HEK293 (cell line): ENCODE measurements around the gene DNAL4.

ENCODE experiments used
- CTCF ChIA-PET: fragments of 350-600 bp; formaldehyde crosslinking; extraction: SDS; loops from one replicate; lab custom pipeline; 2021; ENCODE audit warnings: antibody characterized with exemption; lab: Yijun Ruan, JAX
- POLR2A ChIA-PET: fragments of 300-600 bp; formaldehyde crosslinking; extraction: SDS; loops from one replicate; lab custom pipeline; 2020; ENCODE audit warnings: antibody characterized with exemption, inconsistent platforms; lab: Yijun Ruan, JAX
- H3K27ac ChIP-seq: fragments of 200-500 bp; sonication (Bioruptor generic); 2 replicates; pipeline ENCODE4 v1.5.1; 2014; ENCODE audit warnings: low read depth, low read length, control low read depth, inconsistent platforms; ENCODE audit errors: extremely low read depth
- H3K36me3 ChIP-seq, 2 experiments: fragments of 200-500 bp in 1 of 2; sonication (Bioruptor generic) in 1 of 2; 1 replicate in 1 of 2; 2 replicates in 1 of 2; pipeline ENCODE4 v1.5.1; 2014 to 2017; ENCODE audit warnings: inconsistent platforms in 2 of 2, low read length in 2 of 2; ENCODE audit not compliant: control insufficient read depth in 2 of 2, insufficient read depth in 1 of 2
- H3K4me1 ChIP-seq: fragments of 200-500 bp; sonication (Bioruptor generic); 2 replicates; pipeline ENCODE4 v1.5.1; 2014; ENCODE audit warnings: mild to moderate bottlenecking, low read length, inconsistent platforms; ENCODE audit not compliant: control insufficient read depth, insufficient read depth
- H3K4me3 ChIP-seq: 2 replicates; pipeline ENCODE4 v1.5.1; 2011; ENCODE audit warnings: low read depth, mild to moderate bottlenecking, control low read depth, low read length, moderate library complexity
- H3K9me3 ChIP-seq: fragments of 200-500 bp; sonication (Bioruptor generic); 2 replicates; pipeline ENCODE4 v1.5.1; 2014; ENCODE audit warnings: low read depth, low read length, inconsistent platforms; ENCODE audit not compliant: control insufficient read depth, insufficient read depth
- BCL6B ChIP-seq: fragments of 450-650 bp; formaldehyde crosslinking; IDR thresholded peaks from 2 replicates; pipeline ENCODE4 v1.5.1; 2017; ENCODE audit warnings: missing biosample characterization, missing genetic modification characterization
- CTCF ChIP-seq: fragments of 450-650 bp; formaldehyde crosslinking; IDR thresholded peaks from 2 replicates; pipeline ENCODE4 v1.5.1; 2016; ENCODE audit warnings: missing biosample characterization, missing genetic modification characterization
- HOXC10 ChIP-seq: sonication (generic); formaldehyde crosslinking; IDR thresholded peaks from 2 replicates; pipeline ENCODE4 v1.8.1; 2023; ENCODE audit warnings: mild to moderate bottlenecking, missing genetic modification reagents
- PRDM10 ChIP-seq: fragments of 450-650 bp; formaldehyde crosslinking; IDR thresholded peaks from 2 replicates; pipeline ENCODE4 v1.5.1; 2016; ENCODE audit warnings: missing biosample characterization, missing genetic modification characterization
- SP7 ChIP-seq: fragments of 450-650 bp; formaldehyde crosslinking; IDR thresholded peaks from 2 replicates; pipeline ENCODE4 v1.5.1; 2016; ENCODE audit warnings: missing biosample characterization, missing genetic modification characterization
- WT1 ChIP-seq: fragments of 450-650 bp; formaldehyde crosslinking; IDR thresholded peaks from 2 replicates; pipeline ENCODE4 v1.5.1; 2016; ENCODE audit warnings: missing biosample characterization, missing genetic modification characterization
- YY2 ChIP-seq: fragments of 450-650 bp; formaldehyde crosslinking; IDR thresholded peaks from 2 replicates; pipeline ENCODE4 v1.5.1; 2016; ENCODE audit warnings: missing biosample characterization, missing genetic modification characterization
- ZBTB17 ChIP-seq: fragments of 450-650 bp; formaldehyde crosslinking; IDR thresholded peaks from 2 replicates; pipeline ENCODE4 v1.5.1; 2016; ENCODE audit warnings: missing biosample characterization, missing genetic modification characterization
- ZIC2 ChIP-seq: fragments of 450-650 bp; formaldehyde crosslinking; IDR thresholded peaks from 2 replicates; pipeline ENCODE4 v1.5.1; 2016; ENCODE audit warnings: missing biosample characterization, missing genetic modification characterization
- ZNF138 ChIP-seq: fragments of 450-650 bp; formaldehyde crosslinking; IDR thresholded peaks from 2 replicates; pipeline ENCODE4 v1.5.1; 2016; ENCODE audit warnings: missing biosample characterization, missing genetic modification characterization, borderline replicate concordance
- ZNF16 ChIP-seq: fragments of 450-650 bp; formaldehyde crosslinking; IDR thresholded peaks from 2 replicates; pipeline ENCODE4 v1.5.1; 2016; ENCODE audit warnings: low read depth, missing biosample characterization, missing genetic modification characterization
- ZNF214 ChIP-seq: fragments of 450-650 bp; formaldehyde crosslinking; IDR thresholded peaks from 2 replicates; pipeline ENCODE4 v1.5.1; 2017; ENCODE audit warnings: missing biosample characterization, mild to moderate bottlenecking, missing genetic modification characterization, borderline replicate concordance
- ZNF223 ChIP-seq: fragments of 450-650 bp; formaldehyde crosslinking; IDR thresholded peaks from 2 replicates; pipeline ENCODE4 v1.5.1; 2016; ENCODE audit warnings: missing biosample characterization, missing genetic modification characterization
- ZNF341 ChIP-seq: fragments of 450-650 bp; formaldehyde crosslinking; IDR thresholded peaks from 2 replicates; pipeline ENCODE4; 2016; ENCODE audit warnings: low read depth, missing biosample characterization, missing genetic modification characterization
- ZNF404 ChIP-seq: fragments of 450-650 bp; formaldehyde crosslinking; IDR thresholded peaks from 2 replicates; pipeline ENCODE4 v1.5.1; 2017; ENCODE audit warnings: missing biosample characterization, missing genetic modification characterization
- ZNF529 ChIP-seq: fragments of 450-650 bp; formaldehyde crosslinking; IDR thresholded peaks from 2 replicates; pipeline ENCODE4 v1.5.1; 2017; ENCODE audit warnings: missing genetic modification characterization, missing biosample characterization; ENCODE audit not compliant: insufficient replicate concordance
- ZNF600 ChIP-seq: fragments of 450-650 bp; formaldehyde crosslinking; IDR thresholded peaks from 2 replicates; pipeline ENCODE4 v1.5.1; 2016; ENCODE audit warnings: missing biosample characterization, missing genetic modification characterization
- ZNF707 ChIP-seq: fragments of 450-650 bp; formaldehyde crosslinking; IDR thresholded peaks from 2 replicates; pipeline ENCODE4 v1.5.1; 2016; ENCODE audit warnings: missing biosample characterization, missing genetic modification characterization
- ZNF792 ChIP-seq: fragments of 450-650 bp; formaldehyde crosslinking; IDR thresholded peaks from 2 replicates; pipeline ENCODE4 v1.5.1; 2016; ENCODE audit warnings: missing biosample characterization, missing genetic modification characterization
- ZSCAN18 ChIP-seq: fragments of 450-650 bp; formaldehyde crosslinking; IDR thresholded peaks from 2 replicates; pipeline ENCODE4 v1.5.1; 2016; ENCODE audit warnings: missing biosample characterization, missing genetic modification characterization
- ZSCAN30 ChIP-seq: fragments of 450-650 bp; IDR thresholded peaks from 2 replicates; pipeline ENCODE4 v1.5.1; 2018; ENCODE audit warnings: missing biosample characterization, mild to moderate bottlenecking, missing genetic modification characterization, moderate library complexity
- ZSCAN5A ChIP-seq: fragments of 450-650 bp; formaldehyde crosslinking; IDR thresholded peaks from 2 replicates; pipeline ENCODE4 v1.5.1; 2016; ENCODE audit warnings: missing biosample characterization, missing genetic modification characterization

DNAL4 gene

GRCh38 chr22:38733329-38733723 lies 60.6 kb downstream of the DNAL4 start (continued):
- TF ChIP-seq ZNF404 (tag by site-specific recombination) = no peak
- TF ChIP-seq ZNF16 (tag by site-specific recombination) = no peak
- no peak for TF ChIP-seq ZNF707 (tag by site-specific recombination)

GRCh38 chr22:38732251-38732815 lies 61.6 kb downstream of the DNAL4 start:
- Histone ChIP-seq H3K4me3 (no peak overlapping the region), H3K9me3 (no peaks in the 10 kb centered on the region), H3K4me1 (no peaks in the 10 kb centered on the region), H3K27ac (no peak overlapping the region), H3K36me3 (peaks cover 16 to 96% of the 10 kb centered on the region in 2 experiments)
- TF ChIP-seq PRDM10 (tag by site-specific recombination) (no peak), ZIC2 (tag by site-specific recombination) (peak; percentile 98), ZBTB17 (peak; percentile 22; the same call in 1 of the 2 replicates), ZSCAN5A (tag by site-specific recombination) (no peak), YY2 (no peak), ZNF600 (tag by site-specific recombination) (peak; percentile 67)
- ChIA-PET CTCF (interaction anchor here (0.6 to 2.6 kb wide), 11 partner anchors 7 to 750 kb away, joined by 3 to 13 read pairs (median 3); partner anchors contain the start of gene RPL3), POLR2A (interaction anchor here (1.3 to 3.0 kb wide), 2 partner anchors 8 to 27 kb away, joined by 6 to 23 read pairs; partner anchors contain the start of gene GTPBP1)

- peak overlapping the region; percentile 17; the same call in 1 of the 2 replicates for H3K27ac ChIP-seq
- no peaks in the 10 kb centered on the region for H3K9me3 ChIP-seq
- peaks cover 16 to 96% of the 10 kb centered on the region in 2 experiments for H3K36me3 ChIP-seq
- H3K4me3 ChIP-seq = no peak overlapping the region
- POLR2A ChIA-PET = interaction anchor here (1.3 kb wide), 1 partner anchor 26 kb away, joined by 6 read pairs; the partner anchor contains the start of gene GTPBP1
- H3K4me1 ChIP-seq = no peaks in the 10 kb centered on the region
- TF ChIP-seq CTCF = no peak
- TF ChIP-seq ZNF529 (tag by site-specific recombination) = no peak
- no peak for TF ChIP-seq ZSCAN18 (tag by site-specific recombination)
- no peak for TF ChIP-seq HOXC10 (CRISPR knock-in tag)
- no peak for TF ChIP-seq BCL6B (tag by site-specific recombination)
- TF ChIP-seq ZNF138 (tag by site-specific recombination) = no peak
- no peak for TF ChIP-seq SP7 (tag by site-specific recombination)
- no peak for TF ChIP-seq ZSCAN30 (tag by site-specific recombination)
- no peak for TF ChIP-seq ZNF223
- TF ChIP-seq ZNF214 (tag by site-specific recombination) = no peak
- TF ChIP-seq ZNF341 (tag by site-specific recombination) = no peak
- TF ChIP-seq WT1 (tag by site-specific recombination) = no peak
- TF ChIP-seq ZNF792 = no peak
- CTCF ChIA-PET = interaction anchor here (0.6 to 1.9 kb wide), 5 partner anchors 10 to 587 kb away, joined by 3 to 13 read pairs (median 3); partner anchors contain the start of gene RPL3
These were observed 62.2 kb downstream of the DNAL4 start for GRCh38 chr22:38731703-38732161.
